HG03045 (cell line): ENCODE data around the gene TRA2A.
"Not testable (repeated sequence)": the region's sequence is repeated elsewhere in the genome, so short reads cannot be mapped to it uniquely, and the experiment has no call there.

Experiments
- ATAC-seq: cut with Tn5 transposase; IDR thresholded peaks from one replicate; pipeline ENCODE4 v1.9.1; 2021; ENCODE audit warnings: mild to moderate bottlenecking, moderate library complexity; ENCODE audit not compliant: unreplicated experiment

The TRA2A gene

DNA sequence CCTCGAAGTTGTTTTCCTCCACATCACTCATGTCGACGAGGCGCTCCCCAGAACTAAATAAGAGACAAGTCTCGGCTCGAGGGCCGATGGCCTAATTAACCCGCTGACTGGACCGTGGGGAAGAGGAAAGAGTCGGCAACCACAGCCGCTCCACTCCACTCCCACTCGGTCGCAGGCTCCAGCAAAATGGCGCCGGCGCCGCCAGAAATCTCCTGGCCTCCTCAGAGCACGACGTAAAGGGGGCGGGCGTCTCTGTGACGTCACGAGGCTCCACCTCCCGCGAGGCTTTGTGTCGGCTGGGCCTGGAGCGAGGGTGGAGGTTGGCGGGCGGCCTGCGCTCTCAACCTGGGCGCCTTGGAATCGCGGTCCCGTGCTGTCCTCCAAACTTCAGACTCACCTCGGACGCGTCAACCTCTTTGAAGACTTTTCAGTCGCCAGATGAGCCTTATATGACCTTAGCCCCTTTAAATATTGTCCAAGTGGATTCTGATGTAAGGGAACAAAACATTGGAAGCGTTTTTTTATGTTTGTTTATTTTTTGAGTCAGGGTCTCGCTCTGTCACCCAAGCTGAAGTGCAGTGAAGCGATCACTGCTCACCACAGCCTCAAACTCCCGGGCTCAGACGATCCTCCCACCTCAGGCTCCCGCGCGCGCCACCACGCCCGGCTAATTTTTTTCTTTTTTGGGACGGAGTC is at the start of gene TRA2A:
TRA2A (minus strand) TSS at position 188 of the 696 bp plus-strand sequence; CDS start at position 31, 157 bp downstream.
- peak; percentile 91 for ATAC-seq

DNA sequence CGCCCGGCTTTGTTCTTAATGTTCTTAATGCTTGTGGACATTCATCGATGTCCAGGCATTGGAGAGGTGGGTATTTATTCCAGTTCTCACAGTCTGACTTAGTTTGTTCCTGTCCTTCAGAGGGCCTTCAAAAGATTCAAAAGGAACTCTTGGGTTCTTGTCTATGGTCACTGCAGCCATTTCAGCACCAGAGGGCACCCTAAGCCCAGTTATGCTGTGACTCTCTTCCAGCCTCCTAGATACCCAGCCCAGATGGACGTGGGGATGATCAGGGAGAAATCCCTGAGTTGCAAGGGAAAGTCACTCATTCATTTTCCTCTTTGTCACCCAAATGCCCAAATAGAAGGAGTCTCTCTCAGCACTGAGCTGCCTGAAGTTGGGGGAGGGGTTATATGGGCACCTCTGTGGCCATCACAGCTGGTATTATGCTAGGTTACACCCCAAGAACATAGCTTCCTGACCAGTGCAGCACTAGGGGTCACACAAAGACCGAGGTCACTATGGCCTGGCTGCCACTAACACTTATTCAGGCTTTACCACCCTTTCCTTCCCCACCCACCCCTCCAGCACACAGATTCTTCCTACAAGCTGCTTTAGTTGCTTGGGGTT is 38.9 kb upstream of the TRA2A start:
- peak; percentile 80 for ATAC-seq

- ATAC-seq, result no peak
Measured at GRCh38 chr7:23558303-23558702, 26.5 kb upstream of the TRA2A start.

GRCh38 chr7:23547662-23548061 is 15.9 kb upstream of the TRA2A start:
- ATAC-seq, result no peak

DNA sequence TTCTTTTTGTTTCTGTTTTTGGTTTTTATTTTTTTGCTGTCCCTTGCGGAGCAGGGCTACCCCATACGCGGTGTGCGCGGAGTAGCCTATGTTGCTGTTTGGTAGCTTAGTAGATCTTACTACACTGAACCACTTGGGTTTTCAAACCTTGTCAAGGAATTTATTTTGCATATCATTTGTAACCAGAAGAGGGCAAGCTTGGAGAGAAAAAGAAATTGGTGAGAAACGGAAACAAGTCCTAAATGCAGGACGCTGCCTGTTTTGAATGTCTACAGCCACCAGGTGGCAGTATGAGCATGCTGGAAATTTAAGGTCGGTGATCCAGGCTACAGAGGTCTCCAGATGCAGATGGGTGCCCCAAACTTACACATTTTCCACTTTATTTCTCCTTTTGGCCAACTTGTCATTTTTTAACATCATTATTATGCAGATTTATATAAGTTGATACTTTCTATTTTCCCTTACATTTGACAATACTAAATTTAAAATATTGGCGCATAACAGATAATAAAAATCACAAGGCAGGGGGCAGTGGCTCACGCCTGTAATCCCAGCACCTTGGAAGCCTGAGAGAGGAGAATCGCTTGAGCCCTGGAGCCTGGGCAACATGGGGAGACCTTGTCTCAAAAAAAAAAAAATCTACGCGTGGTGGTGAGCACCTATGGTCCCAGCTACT is 15.3 kb upstream of the TRA2A start:
- peak; percentile 73 for ATAC-seq

- no peak for ATAC-seq
Measured at GRCh38 chr7:23545493-23545892, 13.7 kb upstream of the TRA2A start.

DNA sequence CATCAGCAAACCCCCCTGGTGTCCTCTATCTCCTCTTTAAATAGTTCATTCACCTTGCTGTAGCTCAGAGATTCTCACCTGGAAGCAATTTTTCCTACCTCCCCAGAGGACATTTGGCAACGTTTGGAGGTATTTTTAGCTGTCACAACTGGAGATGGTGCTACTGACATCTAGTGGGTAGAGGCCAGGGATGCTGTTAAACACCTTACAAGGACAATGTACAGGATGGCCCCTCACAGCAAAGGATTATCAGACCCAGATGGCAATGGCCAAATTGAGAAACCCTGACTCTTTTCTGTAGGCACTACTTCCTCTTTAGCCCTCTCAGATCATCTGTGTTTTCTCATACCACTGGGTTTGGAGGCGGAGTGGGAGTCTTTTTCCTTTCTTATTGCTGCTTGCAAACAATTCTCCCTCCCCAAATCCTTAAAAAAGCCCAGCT is 13.2 kb upstream of the TRA2A start:
- ATAC-seq, result peak; percentile 60

GRCh38 chr7:23542752-23543151 is 11.0 kb upstream of the TRA2A start:
- no peak for ATAC-seq

GRCh38 chr7:23539494-23539907 is 7.7 kb upstream of the TRA2A start:
- peak; percentile 55 for ATAC-seq

DNA sequence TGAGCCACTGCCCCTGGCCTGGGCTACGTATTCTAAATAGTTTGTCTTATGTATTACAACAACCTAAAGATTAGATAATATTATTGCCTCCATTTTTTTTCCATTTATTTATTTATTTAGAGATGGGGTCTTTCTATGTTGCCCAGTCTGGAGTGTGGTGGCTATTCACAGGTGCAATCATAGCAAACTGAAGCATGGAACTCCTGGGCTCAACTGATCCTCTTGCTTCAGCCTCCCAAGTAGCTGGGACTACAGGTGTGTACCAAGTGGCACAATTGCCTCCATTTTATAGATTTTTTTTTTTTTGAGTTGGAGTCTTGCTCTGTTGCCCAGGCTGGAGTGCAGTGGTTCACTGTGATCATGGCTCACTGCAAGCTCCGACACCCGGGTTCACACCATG is 6.5 kb upstream of the TRA2A start:
- no peak for ATAC-seq

- no peak for ATAC-seq
Measured at GRCh38 chr7:23533238-23533604, 1.4 kb upstream of the TRA2A start.

GRCh38 chr7:23532490-23533237 is 883 bp upstream of the TRA2A start:
- ATAC-seq, result no peak

DNA sequence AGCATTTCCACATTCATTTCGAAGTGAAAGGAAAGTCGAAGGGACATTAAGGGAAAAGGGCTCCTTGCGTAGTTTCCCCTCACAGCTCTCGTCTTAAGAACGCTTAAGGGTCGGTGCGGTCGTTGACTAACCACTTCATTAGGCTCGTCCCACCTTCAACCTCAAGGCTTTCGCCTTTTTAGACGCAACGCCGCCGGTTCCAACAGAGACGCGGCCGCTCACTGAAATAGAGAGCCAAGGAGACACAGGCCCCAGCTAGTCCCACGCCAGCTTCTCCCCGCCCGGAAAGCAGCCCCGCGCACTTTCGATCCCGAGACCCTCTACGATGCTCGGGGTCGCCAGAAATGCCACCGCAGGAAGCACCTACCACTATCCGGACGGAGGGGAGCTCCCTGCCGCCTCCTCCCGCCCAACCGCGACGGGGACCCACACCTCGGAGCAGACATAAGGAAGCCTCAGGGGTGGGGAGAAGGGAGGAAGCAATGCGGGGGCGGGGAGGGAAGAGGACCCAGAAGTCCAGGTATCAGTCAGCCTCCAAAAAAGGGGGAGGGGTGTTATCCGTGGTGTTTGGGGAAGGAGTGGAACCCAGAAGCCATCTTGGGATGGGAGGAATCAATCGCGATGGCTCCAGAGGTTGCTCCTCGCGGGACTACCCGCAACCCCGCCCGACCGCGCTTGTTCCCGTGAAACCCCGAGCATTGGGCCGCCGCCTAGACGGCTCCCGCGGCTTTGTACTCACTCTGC is 559 bp downstream of the TRA2A start:
- ATAC-seq, result peak; percentile 31

DNA sequence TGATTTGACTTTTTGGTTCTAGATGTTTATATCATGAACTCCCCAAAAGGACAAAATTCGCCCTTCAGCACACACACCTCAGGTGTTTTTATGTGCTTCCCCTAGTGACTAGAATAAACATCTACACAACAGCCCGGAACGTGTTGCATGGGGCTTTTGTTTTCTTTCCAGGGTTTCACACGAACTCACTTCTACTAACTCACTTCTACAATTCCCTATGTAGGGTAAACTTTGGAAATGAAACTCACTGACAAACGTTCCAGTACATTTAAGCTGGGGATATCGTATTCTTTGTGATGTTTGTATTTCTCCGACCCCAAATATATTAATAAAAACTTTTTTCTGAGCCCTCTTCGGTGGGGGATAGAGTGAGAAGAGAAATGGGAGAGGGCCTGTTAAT is 1.4 kb downstream of the TRA2A start:
- no peak for ATAC-seq

DNA sequence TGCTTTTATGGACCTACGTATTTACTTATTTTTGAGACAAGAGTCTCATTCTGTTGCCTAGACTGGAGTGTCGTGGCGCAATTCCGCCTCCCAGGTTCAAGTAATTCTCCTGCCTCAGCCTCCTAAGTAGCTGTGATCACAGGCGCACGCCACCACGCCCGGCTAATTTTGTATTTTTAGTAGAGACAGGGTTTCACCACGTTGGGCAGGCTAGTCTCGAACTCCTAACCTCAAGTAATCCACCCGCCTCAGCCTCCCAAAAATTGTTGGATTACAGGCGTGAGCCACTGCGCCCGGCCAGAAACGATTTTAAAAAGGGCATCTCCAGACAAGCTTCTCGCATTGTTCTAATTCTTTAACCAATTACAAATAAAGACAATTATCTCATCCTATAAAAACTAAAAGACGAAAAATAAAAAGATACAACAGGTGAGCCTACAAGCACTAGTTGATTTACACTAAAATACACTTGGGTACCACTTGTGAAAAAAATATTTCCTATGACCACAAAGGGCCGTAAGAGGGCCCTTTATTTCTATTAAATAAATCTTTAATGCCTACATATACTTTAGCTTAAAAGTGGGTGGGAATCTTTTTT is 2.4 kb downstream of the TRA2A start:
- no peak for ATAC-seq

DNA sequence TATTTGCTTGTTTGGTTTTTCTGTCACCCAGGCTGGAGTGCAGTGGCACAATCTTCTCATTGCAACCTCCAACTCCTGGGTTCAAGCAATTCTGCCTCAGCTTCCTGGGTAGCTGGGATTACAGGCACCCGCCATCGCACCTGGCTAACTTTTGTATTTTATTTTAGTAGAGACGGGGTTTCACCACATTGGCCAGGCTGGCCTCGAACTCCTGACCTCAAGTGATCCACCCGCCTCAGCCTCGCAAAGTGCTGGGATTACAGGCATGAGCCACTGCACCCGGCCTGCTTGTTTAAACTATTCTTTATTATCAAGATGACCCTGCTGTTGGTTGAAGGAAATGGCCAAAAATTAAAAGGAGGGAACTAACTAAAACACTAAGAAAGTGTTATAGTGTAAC is 6.2 kb downstream of the TRA2A start:
- not testable (repeated sequence) for ATAC-seq

GRCh38 chr7:23524473-23524872 is 7.3 kb downstream of the TRA2A start:
- no peak for ATAC-seq

DNA sequence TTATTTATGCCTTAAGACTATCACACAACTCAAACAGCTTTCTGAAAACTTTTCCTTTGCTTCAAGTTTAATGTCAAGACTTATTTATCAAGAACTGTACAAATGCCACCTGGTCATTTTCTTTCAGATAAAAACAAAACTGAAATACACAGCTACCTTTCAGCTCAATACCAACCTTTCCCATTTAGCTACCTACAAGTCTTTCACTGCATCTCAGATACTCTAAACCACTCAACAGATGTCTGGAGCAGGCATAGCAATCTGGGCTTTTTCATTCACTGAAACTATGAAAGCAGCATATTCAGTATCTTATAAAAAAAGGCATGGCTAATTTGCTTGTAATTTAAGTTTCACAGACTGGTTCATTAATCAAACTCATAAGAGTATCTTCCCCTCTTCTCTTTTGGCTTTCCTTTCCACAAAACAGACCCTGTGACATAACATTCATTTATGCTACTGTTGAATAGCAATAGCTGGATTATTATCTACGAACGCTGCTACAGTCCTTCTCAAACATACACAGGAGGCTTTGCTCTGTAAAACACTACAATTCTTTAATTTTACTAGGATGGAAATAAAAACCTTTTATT is 8.2 kb downstream of the TRA2A start:
- peak; percentile 55 for ATAC-seq

- ATAC-seq, result no peak
Measured at GRCh38 chr7:23520582-23520981, 11.2 kb downstream of the TRA2A start.

DNA sequence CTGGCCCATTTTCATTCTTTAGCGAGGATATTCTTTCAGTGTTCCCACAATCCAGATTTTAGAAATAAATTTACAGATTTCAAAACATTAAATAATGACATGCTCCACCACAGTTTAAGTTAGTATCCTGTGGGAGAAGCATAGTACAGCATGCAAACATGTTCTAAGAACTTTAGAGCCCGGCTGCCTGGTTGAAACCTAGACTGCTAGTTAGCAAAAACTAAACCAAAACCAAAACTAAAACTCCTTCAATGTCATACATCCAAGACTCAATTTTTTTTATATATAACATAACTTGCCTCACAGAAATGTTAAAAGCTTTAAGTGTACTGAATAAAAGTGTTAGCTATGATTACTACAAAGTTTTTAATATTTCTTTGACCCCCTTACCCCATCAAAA is 17.0 kb downstream of the TRA2A start:
- peak; percentile 53 for ATAC-seq
